ENCODE results near the gene SSTR5.

Gene SSTR5

GRCh38 chr16:1127101-1127500, 54.6 kb downstream of the SSTR5 start:
- no peak for DNase-seq

- no peak for DNase-seq
Observed at GRCh38 chr16:1127971-1128715, 55.6 kb downstream of the SSTR5 start.

- no peak for DNase-seq
Observed at GRCh38 chr16:1129106-1129960, 56.8 kb downstream of the SSTR5 start.

GRCh38 chr16:1130382-1130781, 57.8 kb downstream of the SSTR5 start:
- DNase-seq, result no peak

Measured in cerebellar nuclear complex (tissue), 1 donor.